ENCODE measurements around the gene DUX4.
"Not testable (repeated sequence)": the region's sequence is repeated elsewhere in the genome, so short reads cannot be mapped to it uniquely, and the experiment has no call there.

- not testable (repeated sequence) for TF ChIP-seq POLR2A, TAF1, POLR2AphosphoS5, POU2F2, SPI1 (IDR thresholded peaks at IDR 0.05; ENCODE audit: low read depth, low read length)
Observed at GRCh38 chr4:190175436-190175835, 1.9 kb downstream of the DUX4 start.
